Measurements from ENCODE around the gene FSTL3. TPM values are rescaled to one million over a fixed set of nuclear protein-coding genes. Genes with fewer than 3 reads are reported as not detected.
A peak's percentile ranks its signal among the peaks of the same experiment; 100 is the strongest.

Gene FSTL3
- total RNA-seq, 3 donors from 2014 or later (not counting 1 experiment from before 2014, with no cell fraction given) = 1.5 to 1.9 (median 1.5) TPM

GRCh38 chr19:655691-656090 lies 20.5 kb upstream of the FSTL3 start:
- no peaks in the 10 kb centered on the region for H3K27me3 Mint-ChIP-seq (ENCODE audit: low read depth in 2 of 2)
- Histone ChIP-seq H3K9me3 (ENCODE audit: control insufficient read depth, insufficient read depth, low read length) (no peaks in the 10 kb centered on the region), H3K36me3 (ENCODE audit: control insufficient read depth, insufficient read depth, low read length) (peaks cover 60% of the 10 kb centered on the region), H3K27ac (ENCODE audit: low read length) (no peak overlapping the region), H3K4me1 (ENCODE audit: control insufficient read depth, insufficient read depth, low read length) (peaks cover 87% of the 10 kb centered on the region), H3K4me3 (ENCODE audit: low read length) (no peak overlapping the region), H3K27me3 (ENCODE audit: control insufficient read depth, insufficient read depth, low read length) (no peaks in the 10 kb centered on the region)
- DNase-seq (no peak), ATAC-seq (no peak)
- 82% methylated on average over 17 of the region's 17 CpGs for WGBS (ENCODE audit: insufficient coverage)
- peaks cover 40 to 55% of the 10 kb centered on the region in 2 donors for H3K4me1 Mint-ChIP-seq
- peak overlapping the region; percentile 75 for H3K4me3 Mint-ChIP-seq
- intact Hi-C loops (cut with micrococcal nuclease) = no loop called here
- no peak for TF ChIP-seq CTCF (IDR thresholded peaks at IDR 0.05)
- H3K36me3 Mint-ChIP-seq = no peaks in the 10 kb centered on the region
- no peaks in the 10 kb centered on the region for H3K9me3 Mint-ChIP-seq
- peak overlapping the region; percentile 98 for H3K27ac Mint-ChIP-seq

DNA sequence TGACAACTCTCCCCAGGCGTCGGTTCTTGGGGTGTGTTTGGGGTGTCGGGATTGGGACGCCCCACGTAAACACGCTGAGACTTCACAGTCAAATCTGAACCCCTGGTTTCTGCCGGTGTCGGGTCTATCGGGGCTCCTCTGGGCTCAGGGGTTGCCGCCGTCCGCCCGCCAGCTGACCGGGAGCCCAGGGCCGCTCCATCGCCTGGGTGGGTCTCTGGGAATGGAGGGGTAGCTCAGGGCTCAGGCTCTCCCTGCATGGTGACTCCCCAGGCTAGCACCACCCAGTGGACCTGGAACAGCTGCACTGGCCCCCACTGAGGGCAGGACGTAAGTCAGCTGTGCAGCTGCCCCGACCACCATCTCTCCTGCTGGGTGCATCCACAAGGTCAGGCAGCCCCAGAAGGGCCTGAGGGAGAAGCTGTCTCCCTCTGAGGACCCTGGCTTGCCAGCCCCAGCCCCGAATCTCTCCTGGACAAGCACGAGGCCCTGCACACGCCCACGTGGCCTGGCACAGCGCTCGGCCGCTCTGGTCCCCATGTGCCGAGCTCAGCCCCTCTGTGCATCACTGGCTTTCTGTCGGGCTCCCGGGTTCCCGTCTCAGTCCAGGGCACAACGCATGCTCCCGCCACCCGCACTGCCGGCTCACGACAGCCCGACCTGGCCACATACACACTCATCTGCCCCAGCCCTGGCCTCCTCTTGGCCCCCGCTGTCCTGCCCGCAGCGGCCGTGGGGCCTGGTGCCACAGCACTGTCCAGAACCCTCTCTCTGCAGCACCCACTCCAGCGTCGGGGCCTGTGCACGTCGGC lies 19.2 kb upstream of the FSTL3 start:
- ATAC-seq = no peak
- Histone ChIP-seq H3K4me1 (ENCODE audit: control insufficient read depth, insufficient read depth, low read length) (peaks cover 97% of the 10 kb centered on the region), H3K4me3 (ENCODE audit: low read length) (no peak overlapping the region), H3K27me3 (ENCODE audit: control insufficient read depth, insufficient read depth, low read length) (no peaks in the 10 kb centered on the region), H3K27ac (ENCODE audit: low read length) (peak overlapping the region; percentile 18), H3K9me3 (ENCODE audit: control insufficient read depth, insufficient read depth, low read length) (no peaks in the 10 kb centered on the region), H3K36me3 (ENCODE audit: control insufficient read depth, insufficient read depth, low read length) (peaks cover 49% of the 10 kb centered on the region)
- WGBS (ENCODE audit: insufficient coverage) = 86% methylated on average over 43 of the region's 43 CpGs
- peaks cover 52 to 67% of the 10 kb centered on the region in 2 donors for H3K4me1 Mint-ChIP-seq
- peak overlapping the region; percentile 98 for H3K27ac Mint-ChIP-seq
- no peaks in the 10 kb centered on the region for H3K9me3 Mint-ChIP-seq
- H3K36me3 Mint-ChIP-seq = no peaks in the 10 kb centered on the region
- no peak for DNase-seq
- intact Hi-C loops (cut with micrococcal nuclease) = no loop called here
- TF ChIP-seq CTCF (IDR thresholded peaks at IDR 0.05) = no peak
- H3K4me3 Mint-ChIP-seq = peak overlapping the region; percentile 75
- no peaks in the 10 kb centered on the region for H3K27me3 Mint-ChIP-seq (ENCODE audit: low read depth in 2 of 2)

DNA sequence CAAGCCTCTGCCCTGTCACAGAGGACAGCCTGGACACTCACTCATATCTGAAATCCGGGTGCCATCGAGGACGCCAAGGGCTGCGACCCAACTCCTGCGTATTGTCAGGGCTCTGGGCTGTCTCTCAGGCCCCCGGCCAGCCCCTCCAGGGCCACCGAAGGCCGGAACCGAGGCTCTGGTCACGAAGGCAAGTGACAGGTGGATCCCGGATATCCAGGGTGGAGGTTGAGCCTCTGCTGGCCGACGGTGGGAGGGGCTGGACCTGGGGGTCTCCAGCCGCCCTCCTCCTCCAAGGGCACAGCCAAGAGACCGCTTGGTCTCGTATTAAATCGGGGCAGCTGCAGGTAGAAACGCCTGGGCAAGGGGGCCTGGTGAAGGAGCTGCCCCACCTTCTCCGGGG lies 18.6 kb upstream of the FSTL3 start:
- Histone ChIP-seq H3K36me3 (ENCODE audit: control insufficient read depth, insufficient read depth, low read length) (peaks cover 43% of the 10 kb centered on the region), H3K27me3 (ENCODE audit: control insufficient read depth, insufficient read depth, low read length) (no peaks in the 10 kb centered on the region), H3K27ac (ENCODE audit: low read length) (peak overlapping the region; percentile 18), H3K9me3 (ENCODE audit: control insufficient read depth, insufficient read depth, low read length) (no peaks in the 10 kb centered on the region), H3K4me1 (ENCODE audit: control insufficient read depth, insufficient read depth, low read length) (peaks cover 91% of the 10 kb centered on the region), H3K4me3 (ENCODE audit: low read length) (no peak overlapping the region)
- Mint-ChIP-seq H3K9me3 (no peaks in the 10 kb centered on the region), H3K36me3 (no peaks in the 10 kb centered on the region), H3K4me3 (peak overlapping the region; percentile 50), H3K4me1 (peaks cover 54 to 69% of the 10 kb centered on the region in 2 donors), H3K27ac (peak overlapping the region; percentile 98), H3K27me3 (ENCODE audit: low read depth in 2 of 2) (no peaks in the 10 kb centered on the region)
- no peak for DNase-seq
- intact Hi-C loops (cut with micrococcal nuclease) = no loop called here
- WGBS (ENCODE audit: insufficient coverage) = 84% methylated on average over 19 of the region's 19 CpGs
- no peak for ATAC-seq
- no peak for TF ChIP-seq CTCF (IDR thresholded peaks at IDR 0.05)

Data from natural killer cell (primary cell).